Stimulated activated CD8-positive, alpha-beta memory T cell treated with anti-CD3 and anti-CD28 coated beads, Interleukin-7, amount 100 ng/mL, for 4 hours (primary cell): ENCODE results near the gene FOXN1.
"Not testable (repeated sequence)": the region's sequence is repeated elsewhere in the genome, so short reads cannot be mapped to it uniquely, and the experiment has no call there.

Experiments used
- DNase-seq, 2 donors: peaks; one replicate each; pipeline ENCODE4 v3.0.0-alpha.2; 2020; ENCODE audit warnings: low read depth in 2 of 2

FOXN1 gene

GRCh38 chr17:28573040-28573380, 66.9 kb downstream of the FOXN1 start:
- no peak for DNase-seq

GRCh38 chr17:28573521-28573920, 67.4 kb downstream of the FOXN1 start:
- no peak for DNase-seq

GRCh38 chr17:28573966-28574480, 67.9 kb downstream of the FOXN1 start:
- no peak for DNase-seq

GRCh38 chr17:28574526-28574925, 68.4 kb downstream of the FOXN1 start:
- no peak for DNase-seq

- DNase-seq: no peak
These were observed 69.1 kb downstream of the FOXN1 start for GRCh38 chr17:28575126-28575795.

- not testable (repeated sequence) for DNase-seq
These were observed 69.9 kb downstream of the FOXN1 start for GRCh38 chr17:28576016-28576415.

- DNase-seq: peak; percentile 90 to 98
These were observed 70.8 kb downstream of the FOXN1 start, which contains the start of gene ALDOC for GRCh38 chr17:28576758-28577465. ALDOC (minus strand) TSS chr17:28576895; CDS start chr17:28575532, 1,363 bp downstream.

GRCh38 chr17:28577466-28577824, 71.3 kb downstream of the FOXN1 start:
- no peak for DNase-seq

- no peak for DNase-seq
These were observed 72.4 kb downstream of the FOXN1 start for GRCh38 chr17:28578246-28579195.

GRCh38 chr17:28579526-28579925, 73.4 kb downstream of the FOXN1 start:
- no peak for DNase-seq

GRCh38 chr17:28580959-28581358, 74.8 kb downstream of the FOXN1 start:
- no peak for DNase-seq

GRCh38 chr17:28582513-28582912, 76.4 kb downstream of the FOXN1 start:
- no peak for DNase-seq

- no peak for DNase-seq
These were observed 78.3 kb downstream of the FOXN1 start for GRCh38 chr17:28584434-28584833.

- no peak for DNase-seq
These were observed 79.7 kb downstream of the FOXN1 start for GRCh38 chr17:28585851-28586250.
